ENCODE results near the gene CCDC40. TPM values are rescaled to one million over a fixed set of nuclear protein-coding genes. Genes with fewer than 3 reads are reported as not detected.

The CCDC40 gene
- total and polyA plus RNA-seq, 2 of the 13 experiments (the other 11 are each of a cell fraction or from before 2014, with no cell fraction given) = 4.1 to 5.5 TPM

DNA sequence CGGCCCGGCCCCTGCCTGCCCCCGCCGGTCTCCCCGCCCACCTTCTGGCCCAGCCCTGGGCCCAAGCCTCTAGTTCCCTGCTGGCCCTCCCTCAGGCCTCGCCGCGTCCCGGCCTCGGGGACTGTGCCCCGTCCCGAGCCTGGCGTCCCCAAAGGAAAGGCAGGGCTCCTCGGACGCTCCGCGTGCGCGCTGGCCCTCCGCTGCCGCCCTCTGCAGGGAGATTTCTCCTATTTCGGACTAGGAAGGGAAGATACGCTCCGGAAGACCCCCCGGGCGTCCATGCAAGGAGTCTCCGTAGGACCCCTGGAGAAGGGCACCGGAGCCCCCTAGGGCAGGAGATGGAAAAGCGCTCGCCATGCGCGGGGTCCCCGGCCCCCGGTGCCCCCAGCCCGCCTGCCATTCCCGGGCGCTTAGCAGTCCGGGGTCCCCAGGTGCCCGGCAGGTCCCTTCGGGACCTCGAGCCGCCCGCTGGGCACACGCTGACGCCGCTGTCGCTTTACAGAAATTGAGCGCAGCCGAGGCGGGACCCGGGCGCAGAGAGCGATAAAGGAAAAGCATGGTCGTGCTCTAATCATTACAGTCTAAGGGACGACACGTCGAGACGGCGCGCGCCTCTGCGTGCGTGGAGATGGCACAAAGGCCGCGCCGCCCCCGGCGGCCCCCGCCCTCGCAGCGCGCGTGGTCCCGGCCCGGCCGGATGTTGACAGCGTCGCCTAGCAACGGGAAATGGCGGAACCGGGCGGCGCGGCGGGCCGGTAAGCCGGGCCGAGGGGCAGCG is at the start of gene CCDC40 (continued):
- TF ChIP-seq, protein P1, sequence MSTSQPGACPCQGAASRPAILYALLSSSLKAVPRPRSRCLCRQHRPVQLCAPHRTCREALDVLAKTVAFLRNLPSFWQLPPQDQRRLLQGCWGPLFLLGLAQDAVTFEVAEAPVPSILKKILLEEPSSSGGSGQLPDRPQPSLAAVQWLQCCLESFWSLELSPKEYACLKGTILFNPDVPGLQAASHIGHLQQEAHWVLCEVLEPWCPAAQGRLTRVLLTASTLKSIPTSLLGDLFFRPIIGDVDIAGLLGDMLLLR (CRISPR knock-in tag; IDR thresholded peaks at IDR 0.05) = peak; percentile 97; the same call in 1 of the 2 replicates
- TF ChIP-seq, protein P2, sequence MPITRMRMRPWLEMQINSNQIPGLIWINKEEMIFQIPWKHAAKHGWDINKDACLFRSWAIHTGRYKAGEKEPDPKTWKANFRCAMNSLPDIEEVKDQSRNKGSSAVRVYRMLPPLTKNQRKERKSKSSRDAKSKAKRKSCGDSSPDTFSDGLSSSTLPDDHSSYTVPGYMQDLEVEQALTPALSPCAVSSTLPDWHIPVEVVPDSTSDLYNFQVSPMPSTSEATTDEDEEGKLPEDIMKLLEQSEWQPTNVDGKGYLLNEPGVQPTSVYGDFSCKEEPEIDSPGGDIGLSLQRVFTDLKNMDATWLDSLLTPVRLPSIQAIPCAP (CRISPR knock-in tag; IDR thresholded peaks at IDR 0.05; ENCODE audit: low read depth) = no peak
- TF ChIP-seq, protein P3, sequence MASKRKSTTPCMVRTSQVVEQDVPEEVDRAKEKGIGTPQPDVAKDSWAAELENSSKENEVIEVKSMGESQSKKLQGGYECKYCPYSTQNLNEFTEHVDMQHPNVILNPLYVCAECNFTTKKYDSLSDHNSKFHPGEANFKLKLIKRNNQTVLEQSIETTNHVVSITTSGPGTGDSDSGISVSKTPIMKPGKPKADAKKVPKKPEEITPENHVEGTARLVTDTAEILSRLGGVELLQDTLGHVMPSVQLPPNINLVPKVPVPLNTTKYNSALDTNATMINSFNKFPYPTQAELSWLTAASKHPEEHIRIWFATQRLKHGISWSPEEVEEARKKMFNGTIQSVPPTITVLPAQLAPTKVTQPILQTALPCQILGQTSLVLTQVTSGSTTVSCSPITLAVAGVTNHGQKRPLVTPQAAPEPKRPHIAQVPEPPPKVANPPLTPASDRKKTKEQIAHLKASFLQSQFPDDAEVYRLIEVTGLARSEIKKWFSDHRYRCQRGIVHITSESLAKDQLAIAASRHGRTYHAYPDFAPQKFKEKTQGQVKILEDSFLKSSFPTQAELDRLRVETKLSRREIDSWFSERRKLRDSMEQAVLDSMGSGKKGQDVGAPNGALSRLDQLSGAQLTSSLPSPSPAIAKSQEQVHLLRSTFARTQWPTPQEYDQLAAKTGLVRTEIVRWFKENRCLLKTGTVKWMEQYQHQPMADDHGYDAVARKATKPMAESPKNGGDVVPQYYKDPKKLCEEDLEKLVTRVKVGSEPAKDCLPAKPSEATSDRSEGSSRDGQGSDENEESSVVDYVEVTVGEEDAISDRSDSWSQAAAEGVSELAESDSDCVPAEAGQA (IDR thresholded peaks at IDR 0.05; ENCODE audit: low read depth) = peak; percentile 51; the same call in 1 of the 2 replicates
- TF ChIP-seq, protein P3 (CRISPR knock-in tag; IDR thresholded peaks at IDR 0.05; ENCODE audit: borderline replicate concordance) = no peak; the same call in 1 of the 2 replicates
- TF ChIP-seq SP4 (CRISPR knock-in tag; IDR thresholded peaks at IDR 0.05) (no peak; the same call in none of the 2 replicates), ZNF34 (CRISPR knock-in tag; IDR thresholded peaks at IDR 0.05; ENCODE audit: borderline replicate concordance) (no peak), FOXO1 (CRISPR knock-in tag; IDR thresholded peaks at IDR 0.05) (no peak; the same call in 1 of the 2 replicates), AGO2 (optimal IDR thresholded peaks at IDR 0.05; ENCODE audit: low read depth, low read length) (peak; percentile 63), TBX2 (CRISPR knock-in tag; IDR thresholded peaks at IDR 0.05; ENCODE audit: borderline replicate concordance) (peak; percentile 52; the same call in 1 of the 2 replicates), NFKB2 (CRISPR knock-in tag; IDR thresholded peaks at IDR 0.05; ENCODE audit: borderline replicate concordance) (peak; percentile 70), ZEB1 (IDR thresholded peaks at IDR 0.05; ENCODE audit: insufficient replicate concordance, low read depth) (no peak)
- TF ChIP-seq, protein P4, sequence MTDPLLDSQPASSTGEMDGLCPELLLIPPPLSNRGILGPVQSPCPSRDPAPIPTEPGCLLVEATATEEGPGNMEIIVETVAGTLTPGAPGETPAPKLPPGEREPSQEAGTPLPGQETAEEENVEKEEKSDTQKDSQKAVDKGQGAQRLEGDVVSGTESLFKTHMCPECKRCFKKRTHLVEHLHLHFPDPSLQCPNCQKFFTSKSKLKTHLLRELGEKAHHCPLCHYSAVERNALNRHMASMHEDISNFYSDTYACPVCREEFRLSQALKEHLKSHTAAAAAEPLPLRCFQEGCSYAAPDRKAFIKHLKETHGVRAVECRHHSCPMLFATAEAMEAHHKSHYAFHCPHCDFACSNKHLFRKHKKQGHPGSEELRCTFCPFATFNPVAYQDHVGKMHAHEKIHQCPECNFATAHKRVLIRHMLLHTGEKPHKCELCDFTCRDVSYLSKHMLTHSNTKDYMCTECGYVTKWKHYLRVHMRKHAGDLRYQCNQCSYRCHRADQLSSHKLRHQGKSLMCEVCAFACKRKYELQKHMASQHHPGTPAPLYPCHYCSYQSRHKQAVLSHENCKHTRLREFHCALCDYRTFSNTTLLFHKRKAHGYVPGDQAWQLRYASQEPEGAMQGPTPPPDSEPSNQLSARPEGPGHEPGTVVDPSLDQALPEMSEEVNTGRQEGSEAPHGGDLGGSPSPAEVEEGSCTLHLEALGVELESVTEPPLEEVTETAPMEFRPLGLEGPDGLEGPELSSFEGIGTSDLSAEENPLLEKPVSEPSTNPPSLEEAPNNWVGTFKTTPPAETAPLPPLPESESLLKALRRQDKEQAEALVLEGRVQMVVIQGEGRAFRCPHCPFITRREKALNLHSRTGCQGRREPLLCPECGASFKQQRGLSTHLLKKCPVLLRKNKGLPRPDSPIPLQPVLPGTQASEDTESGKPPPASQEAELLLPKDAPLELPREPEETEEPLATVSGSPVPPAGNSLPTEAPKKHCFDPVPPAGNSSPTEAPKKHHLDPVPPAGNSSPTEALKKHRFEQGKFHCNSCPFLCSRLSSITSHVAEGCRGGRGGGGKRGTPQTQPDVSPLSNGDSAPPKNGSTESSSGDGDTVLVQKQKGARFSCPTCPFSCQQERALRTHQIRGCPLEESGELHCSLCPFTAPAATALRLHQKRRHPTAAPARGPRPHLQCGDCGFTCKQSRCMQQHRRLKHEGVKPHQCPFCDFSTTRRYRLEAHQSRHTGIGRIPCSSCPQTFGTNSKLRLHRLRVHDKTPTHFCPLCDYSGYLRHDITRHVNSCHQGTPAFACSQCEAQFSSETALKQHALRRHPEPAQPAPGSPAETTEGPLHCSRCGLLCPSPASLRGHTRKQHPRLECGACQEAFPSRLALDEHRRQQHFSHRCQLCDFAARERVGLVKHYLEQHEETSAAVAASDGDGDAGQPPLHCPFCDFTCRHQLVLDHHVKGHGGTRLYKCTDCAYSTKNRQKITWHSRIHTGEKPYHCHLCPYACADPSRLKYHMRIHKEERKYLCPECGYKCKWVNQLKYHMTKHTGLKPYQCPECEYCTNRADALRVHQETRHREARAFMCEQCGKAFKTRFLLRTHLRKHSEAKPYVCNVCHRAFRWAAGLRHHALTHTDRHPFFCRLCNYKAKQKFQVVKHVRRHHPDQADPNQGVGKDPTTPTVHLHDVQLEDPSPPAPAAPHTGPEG (CRISPR knock-in tag; IDR thresholded peaks at IDR 0.05) = no peak; the same call in 1 of the 2 replicates
